ENCODE measurements around the gene EYS.
A peak's percentile ranks its signal among the peaks of the same experiment; 100 is the strongest.
"Not testable (repeated sequence)": the region's sequence is repeated elsewhere in the genome, so short reads cannot be mapped to it uniquely, and the experiment has no call there.

EYS gene

DNA sequence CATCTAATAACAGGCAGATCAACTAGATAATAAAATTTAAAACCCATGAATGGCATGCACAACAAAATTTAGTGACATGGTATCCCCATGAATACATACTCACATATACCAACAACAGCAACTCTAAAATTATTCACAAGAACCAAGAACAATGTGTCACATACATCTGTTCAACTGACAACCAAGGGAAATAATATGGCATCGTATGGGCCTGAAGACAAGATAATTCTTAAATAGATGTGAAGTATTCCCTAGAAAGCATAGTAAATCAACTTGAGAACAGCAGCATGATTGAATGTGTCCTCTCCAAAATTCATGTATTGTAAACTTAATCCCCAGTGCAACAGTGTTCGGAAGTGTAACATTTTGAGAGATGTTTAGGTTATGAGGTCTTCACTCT, 635.5 kb downstream of the EYS start:
- DNase-seq: peak in 1 of 2 experiments; percentile 24

DNA sequence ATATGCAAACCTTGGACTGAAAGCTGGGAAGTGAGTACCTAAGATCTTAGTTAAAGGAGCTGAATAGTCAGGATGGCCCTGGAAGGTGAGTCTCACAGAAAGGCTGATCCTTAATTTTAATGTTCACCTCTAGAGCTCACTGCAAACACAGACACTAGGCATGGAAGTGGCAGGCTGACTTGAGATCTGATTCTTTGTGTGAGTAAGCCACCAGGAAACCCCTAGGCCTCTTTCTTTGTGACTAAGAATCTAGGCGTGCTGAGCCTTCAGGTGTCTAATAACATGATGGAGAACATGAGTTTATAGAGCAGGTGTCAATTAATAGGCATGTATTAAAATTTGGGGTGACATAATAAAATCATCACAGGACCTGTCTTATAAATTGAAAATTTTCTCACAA, 642.2 kb downstream of the EYS start:
- no peak for DNase-seq

DNA sequence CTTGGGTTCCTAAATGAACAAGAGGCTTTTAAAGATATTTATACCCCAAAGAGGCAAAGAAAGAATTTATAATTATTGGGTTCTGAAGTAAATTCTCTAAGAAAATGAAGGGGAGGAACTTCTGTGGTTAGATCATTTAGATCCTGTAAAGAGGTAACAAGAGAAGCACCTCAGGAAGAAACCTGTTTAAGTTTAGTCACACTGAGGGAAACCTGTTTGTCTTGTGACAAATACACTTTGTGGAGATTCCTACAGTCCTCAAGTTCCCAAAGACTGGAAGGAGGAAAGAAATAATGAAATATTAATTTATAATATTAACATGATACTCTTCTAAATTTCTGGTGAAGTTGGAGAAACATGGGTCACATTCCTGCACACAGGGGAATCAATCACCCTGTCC, 647.5 kb downstream of the EYS start:
- DNase-seq: no peak

DNA sequence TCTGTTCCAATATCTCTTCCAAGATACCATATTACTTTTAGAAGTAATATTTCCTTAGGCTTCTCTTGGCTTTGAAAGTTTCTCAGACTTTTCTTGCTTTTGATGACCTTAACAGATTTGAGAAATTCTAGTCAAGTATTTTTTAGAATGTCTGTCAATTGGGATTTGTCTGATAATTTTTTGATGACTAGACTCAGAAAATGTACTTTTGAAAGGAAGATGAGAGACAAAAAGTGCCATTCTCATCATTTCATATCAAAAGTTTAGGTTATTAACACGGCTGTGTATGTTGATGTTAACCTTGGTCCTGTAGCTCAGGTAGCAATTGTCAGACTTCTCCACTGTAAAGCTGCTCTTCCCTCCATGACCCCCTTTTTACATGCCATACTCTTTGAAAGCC, 651.5 kb downstream of the EYS start:
- DNase-seq: no peak

DNA sequence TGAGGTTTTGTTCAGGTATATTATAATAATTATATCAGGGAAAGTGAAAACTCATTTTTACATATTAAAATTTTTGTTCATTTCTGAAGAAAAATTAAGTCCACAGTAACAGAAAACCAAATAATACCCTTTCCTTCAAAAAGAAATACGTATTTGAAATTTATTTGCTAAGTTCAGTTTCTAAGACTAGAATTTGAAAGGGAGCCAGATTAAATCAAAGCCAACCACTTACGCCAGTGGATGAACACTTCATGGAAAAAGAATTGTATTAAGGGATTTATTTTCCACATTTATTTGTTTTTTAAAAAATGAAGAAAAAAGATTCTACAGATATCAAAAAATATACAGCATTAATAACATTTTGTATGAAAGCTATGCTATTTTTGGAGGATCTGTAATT, 654.4 kb downstream of the EYS start:
- DNase-seq: no peak

DNA sequence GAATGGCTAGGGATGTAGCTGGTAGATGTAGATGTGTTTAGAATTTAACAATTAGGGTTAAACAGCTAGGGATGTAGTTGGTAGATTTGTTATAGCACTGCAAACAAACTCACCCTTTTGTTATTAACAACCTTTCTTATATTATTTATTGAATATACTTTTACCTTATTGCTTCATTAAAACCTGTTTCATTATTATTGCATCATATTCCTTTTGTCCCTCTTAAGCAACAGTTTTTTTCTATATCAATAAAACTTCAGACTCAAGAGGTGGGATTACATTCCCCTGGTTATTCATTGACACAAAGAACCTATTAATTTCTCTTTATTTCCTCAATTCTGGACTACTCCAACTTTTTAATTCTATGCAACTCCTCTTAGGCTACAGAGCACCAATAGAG, 661.2 kb downstream of the EYS start:
- no peak for DNase-seq

DNA sequence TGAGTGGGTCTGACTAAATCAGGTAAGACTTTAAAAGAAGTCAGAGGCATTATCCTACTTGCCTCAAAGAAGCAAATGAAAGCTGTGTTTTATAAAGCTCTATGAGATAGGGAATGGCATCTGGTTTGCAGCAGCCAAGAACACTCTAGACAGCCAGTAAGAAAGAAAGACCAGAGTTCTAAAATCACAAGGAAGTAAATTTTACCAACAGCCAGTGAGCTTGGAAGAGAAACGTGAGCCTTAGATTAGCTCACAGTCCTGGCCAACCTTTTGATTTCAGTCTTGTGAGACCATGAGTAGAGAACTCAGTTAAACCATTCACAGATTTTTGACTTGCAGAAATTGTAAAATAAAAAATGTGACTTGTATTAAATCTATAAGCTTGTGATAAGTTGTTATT, 693.0 kb downstream of the EYS start:
- DNase-seq: no peak

DNA sequence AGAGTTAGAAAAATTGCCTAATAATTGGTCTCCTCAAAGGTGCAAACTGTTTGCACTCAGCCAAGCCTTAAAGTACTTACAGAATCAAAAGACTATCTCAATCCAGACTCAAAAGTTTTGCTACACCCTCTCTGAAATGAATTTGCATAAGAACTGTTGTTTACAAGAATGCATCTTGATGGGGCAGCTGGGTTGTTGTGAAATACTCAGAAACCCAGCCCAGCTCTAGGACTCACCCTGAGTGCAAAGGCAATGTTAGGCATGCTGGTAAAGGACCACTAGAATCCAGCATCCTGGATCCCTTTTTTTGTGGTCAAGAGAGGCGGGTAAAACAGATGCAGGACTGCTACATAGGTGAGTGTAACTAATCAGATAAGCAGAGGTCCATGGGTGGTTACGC, 700.2 kb downstream of the EYS start:
- no peak for DNase-seq

DNA sequence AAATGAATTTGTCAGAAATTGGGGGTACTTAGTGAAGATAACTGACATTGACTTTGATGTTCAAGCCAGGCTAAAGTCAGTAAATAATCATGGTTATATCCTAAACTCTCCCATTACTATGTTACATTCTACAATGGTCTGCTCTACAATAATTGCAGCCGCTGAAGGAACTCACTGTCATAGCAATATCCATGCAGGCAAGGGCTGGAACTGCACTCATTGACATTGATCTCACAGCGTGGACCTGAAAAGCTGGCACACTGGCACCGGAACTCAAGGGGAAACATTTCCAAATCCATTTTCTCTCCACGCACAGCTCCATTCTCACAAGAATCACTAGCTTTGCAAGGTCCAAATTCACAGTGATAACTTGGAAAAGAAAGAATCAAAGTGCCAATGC, 702.7 kb downstream of the EYS start:
- DNase-seq: no peak

DNA sequence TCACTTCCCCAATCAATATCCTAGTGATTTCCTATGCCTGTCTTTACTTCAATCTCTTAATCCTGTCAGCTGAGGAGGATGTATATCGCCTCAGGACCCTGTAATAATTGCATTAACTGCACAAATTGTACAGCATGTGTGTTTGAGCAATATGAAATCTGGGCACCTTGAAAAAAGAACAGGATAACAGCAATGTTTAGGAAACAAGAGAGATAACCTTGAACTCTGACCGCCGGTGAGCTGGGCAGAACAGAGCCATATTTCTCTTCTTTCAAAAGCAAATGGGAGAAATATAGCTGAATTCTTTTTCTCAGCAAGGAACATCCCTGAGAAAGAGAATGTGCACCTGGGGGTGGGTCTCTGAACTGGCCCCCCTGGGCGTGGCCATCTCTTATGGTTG, 704.1 kb downstream of the EYS start:
- not testable (repeated sequence) for DNase-seq

DNA sequence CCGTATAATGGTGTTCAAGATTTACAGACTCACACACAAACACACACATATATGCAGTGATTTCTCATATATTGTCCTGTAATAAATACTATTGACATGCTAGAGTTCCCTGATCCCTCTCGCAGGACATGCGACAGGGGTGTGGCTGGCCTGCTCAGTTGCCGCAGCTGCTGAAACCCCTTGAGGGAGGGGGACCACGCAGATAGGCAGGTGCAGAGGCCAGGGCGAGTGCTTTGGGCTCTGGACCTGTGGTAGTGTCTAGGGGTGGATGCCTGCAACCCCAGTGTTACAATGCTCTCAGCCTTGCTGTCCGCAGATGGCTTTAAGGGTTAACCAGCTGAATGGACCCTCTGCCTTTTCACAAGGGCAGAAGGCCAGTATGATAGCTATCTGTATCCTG, 706.2 kb downstream of the EYS start:
- no peak for DNase-seq

DNA sequence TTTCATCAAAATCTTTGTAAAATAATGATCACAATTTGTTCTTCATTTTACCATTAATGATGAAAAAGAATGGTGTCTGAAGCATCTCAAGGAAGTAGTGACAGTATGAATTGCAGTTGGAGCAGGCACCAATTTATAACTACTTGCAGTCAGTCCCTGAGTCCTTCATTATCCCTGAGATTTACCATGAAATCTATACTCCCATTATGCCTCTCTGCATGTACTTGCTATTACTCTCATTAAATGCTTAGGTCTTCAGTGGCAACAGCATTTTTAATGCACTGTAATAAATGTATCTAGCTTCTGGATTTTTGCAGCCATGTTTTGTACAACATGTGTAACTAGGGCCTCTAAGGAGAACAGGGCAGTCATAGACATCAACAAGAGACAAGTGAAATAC, 708.8 kb downstream of the EYS start:
- no peak for DNase-seq

DNA sequence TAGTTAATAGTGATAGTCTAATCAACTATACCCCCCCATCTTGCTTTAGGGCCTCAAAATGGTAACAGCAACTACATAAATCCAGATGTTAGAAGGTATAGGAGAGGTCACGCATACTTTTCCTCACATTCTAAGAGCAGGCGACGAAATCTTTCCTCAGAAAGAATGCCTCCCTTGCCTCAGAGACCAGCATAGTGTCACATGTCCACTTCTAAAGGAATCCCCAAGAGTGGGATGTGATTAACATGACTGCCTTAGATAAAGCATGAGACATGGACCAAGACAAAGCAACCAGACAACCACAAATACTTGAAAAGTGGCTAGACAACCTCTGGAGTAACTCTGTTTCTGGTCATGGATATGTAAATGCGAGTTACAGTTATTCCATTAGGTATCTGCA, 710.7 kb downstream of the EYS start:
- DNase-seq: no peak

DNA sequence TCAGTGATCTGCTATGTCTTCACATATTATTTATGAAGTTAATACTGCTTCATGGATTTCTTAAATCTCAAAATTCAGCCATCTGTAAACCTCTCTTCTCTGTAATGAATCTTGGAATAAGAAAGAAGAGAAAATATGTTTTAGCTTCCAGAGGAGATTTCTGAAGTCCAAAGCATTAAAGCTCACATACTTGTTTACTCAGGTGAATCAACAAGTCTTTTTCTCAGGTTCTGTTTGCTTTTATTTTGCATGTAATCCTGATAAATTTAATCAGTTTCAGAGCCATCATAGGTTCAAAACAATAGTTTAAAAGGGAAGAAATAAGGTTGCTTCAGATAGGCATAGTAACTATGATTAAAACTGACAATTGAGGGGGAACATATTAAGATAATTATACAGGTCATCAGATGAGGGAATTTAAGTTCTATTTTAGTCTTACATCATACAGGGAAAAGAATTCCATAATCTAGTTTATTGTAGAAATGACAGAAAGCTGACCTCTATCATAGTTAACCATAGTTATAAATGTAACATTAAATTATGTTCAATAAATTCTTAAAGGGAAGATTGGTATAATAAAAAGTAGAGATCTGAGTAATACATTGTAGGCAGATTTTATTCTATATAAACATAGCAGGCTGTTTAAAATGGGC, 716.2 kb downstream of the EYS start:
- DNase-seq: no peak

DNA sequence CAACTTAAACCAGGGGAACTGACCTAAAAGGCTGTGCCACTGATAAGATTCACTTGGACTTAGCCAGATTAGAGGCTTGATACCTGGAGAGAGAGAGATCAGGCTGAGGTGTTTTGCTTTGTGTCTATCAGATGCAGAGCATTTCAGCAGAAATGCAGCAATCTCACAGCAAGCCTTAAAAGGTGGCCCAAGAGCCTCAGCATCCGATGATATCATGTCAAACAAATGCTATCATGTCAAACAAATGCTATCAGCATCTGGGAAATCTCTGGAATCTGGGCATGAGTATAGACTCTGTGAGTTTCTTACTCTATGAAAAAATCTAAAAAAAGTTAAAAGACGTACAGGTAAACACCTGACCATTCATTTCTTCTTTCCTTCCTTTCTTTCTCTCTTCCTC, 718.9 kb downstream of the EYS start:
- no peak for DNase-seq

DNA sequence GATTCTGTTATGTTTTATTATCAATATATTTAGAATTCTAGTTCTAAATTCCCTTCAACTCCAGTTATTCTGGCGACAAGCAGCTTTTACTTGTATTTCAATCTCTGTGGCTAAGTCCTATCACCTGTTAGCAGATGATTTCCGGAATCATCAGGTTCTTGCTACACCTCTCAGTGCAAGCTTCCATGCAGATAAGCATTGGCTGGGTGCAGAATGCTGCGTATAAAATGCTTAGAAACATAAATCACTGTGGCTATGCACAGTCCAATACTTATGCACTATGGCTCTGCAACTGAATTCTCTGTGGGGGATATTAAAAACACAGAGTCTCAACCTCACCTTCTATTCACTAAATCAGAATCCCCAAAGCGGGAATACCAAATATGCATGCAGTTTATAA, 720.0 kb downstream of the EYS start:
- DNase-seq: no peak

DNA sequence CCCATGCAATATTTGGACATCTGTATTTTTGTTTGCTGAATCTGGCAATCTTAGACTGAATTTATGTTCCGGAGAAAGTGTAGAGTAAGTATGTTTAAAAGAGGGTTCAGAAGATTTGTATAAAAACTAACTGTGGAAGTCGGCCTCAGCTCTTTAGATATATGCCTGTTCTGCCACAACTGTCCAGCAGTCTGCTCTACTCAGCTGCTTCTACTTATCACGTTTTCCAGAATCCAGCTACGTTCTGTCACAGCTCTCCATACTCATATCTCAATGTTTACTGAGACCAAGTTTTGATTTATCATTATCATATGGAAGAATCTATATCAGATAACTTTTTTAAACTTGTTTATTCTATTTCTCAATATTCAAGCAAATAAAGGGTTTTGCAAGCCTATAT, 721.3 kb downstream of the EYS start:
- no peak for DNase-seq

DNA sequence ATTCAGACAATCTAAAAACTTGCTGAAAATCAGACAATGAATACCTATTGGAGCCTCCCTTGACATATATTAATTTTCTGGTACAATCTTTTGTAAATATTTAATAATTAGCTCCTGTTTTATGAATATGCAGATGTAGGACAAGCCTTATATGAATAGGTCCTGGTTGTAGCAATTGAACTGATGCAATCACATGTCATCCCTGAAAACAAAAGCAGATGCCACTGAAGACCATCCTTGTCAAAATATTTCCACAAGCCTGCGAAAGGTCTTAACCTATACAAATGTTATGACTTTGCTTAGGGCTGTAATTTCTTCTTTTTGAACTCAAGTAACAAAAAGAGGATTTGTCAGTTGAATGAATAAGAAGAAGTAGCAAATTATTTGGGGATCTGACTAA, 722.1 kb downstream of the EYS start:
- no peak for DNase-seq

DNA sequence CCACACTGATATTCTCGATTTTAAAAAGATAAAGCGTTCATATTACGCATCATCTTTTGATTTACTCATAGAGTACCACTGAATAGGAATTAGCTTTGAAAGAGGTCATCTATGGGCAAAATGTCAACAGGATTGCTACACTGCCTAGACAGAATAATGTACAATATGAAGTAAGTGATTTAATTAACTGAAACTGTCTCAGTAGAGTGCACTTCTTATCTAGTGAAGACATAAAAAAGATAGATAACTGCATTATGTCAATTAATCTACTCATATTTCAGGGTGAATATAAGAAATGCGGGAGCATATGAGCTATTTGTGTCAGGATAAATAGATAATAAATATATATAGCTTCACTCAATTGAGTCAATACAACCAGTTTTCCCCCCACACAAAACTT, 723.9 kb downstream of the EYS start:
- no peak for DNase-seq

DNA sequence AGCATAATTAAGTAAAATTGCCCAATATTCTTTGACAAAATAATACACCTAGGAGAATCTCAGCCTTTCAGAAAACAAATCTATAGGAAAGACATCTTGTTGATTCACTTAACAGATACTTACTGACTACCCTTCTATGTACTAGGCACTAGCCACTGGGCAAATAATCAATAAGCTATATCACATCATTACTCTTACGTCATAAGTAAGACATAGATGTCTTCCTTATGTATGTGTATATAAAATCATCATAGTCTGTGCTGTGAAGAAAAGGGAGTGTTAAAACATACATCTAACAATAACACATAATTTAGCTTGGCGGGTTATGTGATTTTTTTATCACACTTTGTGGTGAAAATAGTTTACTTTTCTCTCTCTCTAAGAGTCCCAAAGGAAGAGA, 733.9 kb downstream of the EYS start:
- DNase-seq: no peak

DNA sequence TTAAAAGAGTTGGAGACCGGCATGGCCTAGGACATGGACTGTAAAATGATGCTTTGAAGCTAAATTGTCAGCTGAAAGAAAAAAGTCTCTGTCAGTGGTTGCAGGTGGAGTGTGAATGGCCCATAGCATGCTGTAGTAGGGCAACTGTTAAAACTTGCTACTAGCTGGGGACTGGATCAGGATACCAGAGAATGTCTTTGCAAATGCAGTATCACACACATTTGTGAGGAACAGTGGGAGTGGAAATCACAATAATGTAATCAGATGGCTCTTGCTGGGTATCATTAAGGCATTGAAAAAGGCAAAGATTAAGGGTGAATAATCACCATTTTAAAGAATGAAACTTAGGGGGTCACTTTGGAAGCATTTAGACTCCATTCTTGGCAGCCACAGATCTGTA, 737.9 kb downstream of the EYS start:
- no peak for DNase-seq

DNA sequence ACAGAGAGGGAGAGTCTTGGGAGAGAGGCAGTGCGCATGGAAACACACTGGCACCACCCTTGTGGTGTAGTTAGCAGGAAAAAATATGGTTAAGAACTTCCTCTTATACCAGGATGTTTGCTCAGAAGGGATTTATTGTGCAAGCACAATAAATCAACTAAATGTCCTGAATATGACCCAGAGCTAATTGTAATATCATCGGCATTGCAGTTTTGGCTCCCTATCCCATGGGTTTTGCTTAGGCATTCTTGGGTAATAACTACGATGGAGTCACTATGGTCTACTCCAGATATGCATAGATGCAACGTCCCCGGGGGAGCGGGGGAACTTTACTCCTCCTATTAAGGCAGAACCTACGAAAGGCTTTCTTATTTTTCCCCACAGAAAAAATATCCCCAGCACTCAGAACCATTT, 751.6 kb downstream of the EYS start:
- no peak for DNase-seq

DNA sequence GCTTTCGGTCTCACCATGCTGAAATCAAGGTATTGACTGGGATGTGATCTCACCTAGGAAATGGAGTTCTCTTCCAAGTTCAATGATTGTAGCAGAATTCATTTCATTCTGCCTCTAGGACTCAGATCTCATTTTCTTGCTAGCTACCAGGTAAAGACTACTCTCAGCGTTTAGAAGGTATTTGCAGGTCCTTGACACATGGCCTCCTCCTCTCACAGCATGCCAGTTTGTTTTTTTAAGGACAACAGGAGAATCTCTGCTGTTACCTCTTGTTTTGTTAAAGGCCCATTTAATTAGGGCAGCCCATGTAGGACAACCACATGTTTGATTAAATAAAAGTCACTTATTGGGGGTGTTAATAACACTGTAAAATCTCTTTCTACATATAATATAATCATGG, 757.8 kb downstream of the EYS start:
- no peak for DNase-seq

DNA sequence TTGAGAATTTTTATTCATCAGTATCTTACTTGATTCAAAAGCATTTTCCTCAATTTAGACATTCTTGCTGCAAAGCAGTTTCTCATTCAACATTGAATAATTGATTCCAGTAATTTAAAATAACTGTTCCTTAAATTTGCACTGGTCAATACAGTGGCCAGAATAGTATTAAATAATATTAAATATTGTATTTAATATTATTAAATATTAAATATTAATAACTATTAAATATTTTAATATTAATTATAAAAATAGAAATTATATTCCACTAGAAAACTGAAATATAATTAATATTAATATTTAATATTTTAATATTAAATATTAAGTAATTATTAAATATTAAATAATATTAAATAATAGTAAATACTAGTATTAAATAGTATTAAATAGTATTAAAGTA, 758.8 kb downstream of the EYS start:
- DNase-seq: no peak

DNA sequence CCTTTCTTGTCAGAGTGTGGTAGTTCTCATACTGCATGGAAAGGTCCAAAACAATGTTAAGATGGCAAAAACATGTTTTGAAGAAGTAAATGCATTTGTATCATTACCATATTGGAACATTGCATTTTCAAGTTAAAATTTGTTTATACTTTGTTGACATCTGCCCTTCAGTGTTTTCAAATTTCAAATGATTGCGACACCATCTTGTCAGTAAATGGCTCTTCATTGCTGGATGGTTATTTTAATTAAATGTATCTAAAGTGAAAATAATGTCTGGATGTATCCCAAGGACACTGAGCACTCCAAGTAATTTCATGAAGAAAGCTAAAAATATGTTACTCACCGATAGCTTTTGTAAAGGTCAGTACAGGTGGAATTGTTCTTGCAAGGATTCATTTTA, 761.6 kb downstream of the EYS start:
- DNase-seq: no peak

DNA sequence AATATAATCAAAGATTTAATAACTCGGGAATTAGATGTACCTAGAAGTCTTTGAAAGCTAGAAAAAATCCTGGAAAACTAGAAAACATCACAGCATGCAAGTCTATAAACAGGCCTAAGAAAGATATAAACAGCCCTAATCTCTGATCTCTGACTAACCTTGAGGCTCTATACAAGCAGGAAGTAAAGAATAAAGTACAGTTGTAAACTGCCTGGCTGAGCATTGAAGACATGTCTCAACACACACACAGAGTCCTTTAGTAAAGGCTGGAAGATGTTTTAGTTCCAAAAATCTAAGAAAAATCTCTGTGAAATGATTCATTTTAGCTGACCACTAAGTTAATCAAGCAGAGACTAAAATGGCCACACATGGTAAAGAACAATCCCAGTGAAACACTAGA, 774.5 kb downstream of the EYS start:
- DNase-seq: no peak

Data from NCI-H524 (cell line).